ENCODE results near the gene DNAJC16. TPM values are rescaled to one million over a fixed set of nuclear protein-coding genes. Genes with fewer than 3 reads are reported as not detected.

DNAJC16 gene
- total RNA-seq, 1 donor, result 8.9 TPM

DNA sequence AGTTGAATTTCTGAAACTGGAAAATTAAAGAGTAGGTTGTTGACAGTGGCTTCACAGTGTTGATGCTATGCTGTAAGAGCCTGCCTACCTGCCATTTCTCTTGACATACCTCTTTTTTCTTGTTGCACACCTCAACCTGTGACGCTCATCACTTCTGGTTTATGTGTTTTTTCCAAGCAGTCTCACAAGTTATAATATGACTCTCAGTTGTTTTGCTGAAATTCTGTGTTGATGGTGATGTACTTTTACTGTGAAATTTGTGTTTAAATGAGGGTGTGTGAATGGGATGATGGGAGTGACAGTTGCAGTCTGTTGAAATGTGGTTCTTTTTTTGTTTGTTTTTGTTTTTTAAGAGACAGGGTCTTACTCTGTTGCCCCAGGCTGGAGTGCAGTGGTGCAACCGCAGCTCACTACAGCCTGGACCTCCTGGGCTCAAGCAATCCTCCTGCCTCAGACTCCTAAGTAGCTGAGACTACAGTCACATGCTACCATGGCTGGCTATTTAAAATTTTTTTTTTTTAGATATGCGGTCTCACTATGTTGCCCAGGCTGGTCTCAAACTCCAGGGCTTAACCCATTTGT, 97.6 kb downstream of the DNAJC16 start:
- Histone ChIP-seq H3K27me3 (ENCODE audit: insufficient read depth, low read length) (no peaks in the 10 kb centered on the region), H3K4me3 (ENCODE audit: low read length) (no peak overlapping the region), H3K4me1 (ENCODE audit: insufficient read depth, low read length) (peaks cover 28% of the 10 kb centered on the region), H3K9me3 (ENCODE audit: low read depth, low read length) (no peaks in the 10 kb centered on the region)

DNA sequence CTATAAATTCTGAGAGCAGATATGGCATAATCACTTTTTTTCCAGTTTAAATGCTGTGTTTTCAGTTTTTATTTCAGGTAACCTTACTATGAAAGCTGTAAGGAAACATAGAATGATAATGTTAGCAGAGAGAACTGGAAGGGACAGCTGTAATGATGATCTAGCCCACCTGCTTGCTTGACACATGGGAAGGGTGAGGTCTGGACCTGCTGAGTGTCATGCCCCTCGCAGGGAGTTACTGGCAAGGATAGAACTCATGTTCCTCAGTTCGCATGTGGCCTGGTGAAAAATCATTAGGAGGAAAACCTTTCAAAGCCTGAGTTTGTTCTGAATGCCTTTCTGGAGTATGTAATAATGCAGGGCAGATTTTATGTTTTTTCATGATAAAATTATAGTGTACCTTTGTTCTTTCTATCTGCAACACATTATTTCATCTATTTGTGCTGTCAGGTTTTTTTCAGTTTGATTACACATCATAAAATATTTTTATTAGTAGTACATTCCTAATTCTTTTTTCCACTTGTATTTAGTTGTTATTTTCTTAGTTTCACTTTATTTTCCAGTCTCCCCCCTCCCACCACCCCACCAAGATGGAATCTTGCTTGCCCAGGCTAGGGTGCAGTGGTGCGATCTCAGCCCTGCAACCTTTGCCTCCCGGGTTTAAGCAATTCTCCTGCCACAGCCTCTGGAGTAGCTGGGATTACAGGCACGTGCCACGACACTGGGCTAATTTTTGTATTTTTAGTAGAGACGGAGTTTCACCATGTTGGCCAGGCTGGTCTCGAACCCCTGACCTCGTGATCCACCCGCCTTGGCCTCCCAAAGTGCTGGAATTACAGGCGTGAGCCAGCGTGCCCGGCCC, 98.6 kb downstream of the DNAJC16 start:
- no peak overlapping the region for H3K4me3 ChIP-seq (ENCODE audit: low read length)
- no peaks in the 10 kb centered on the region for H3K9me3 ChIP-seq (ENCODE audit: low read depth, low read length)
- H3K27me3 ChIP-seq (ENCODE audit: insufficient read depth, low read length), result no peaks in the 10 kb centered on the region
- H3K4me1 ChIP-seq (ENCODE audit: insufficient read depth, low read length), result peaks cover 17% of the 10 kb centered on the region

Other genes with a start within 250 kb of the DNAJC16 start
- 201 TPM for gene EFHD2, start 117.0 kb upstream of the DNAJC16 start, total RNA-seq
- 0.84 TPM for gene CTRC, start 88.4 kb upstream of the DNAJC16 start, total RNA-seq
- gene CELA2A, start 70.1 kb upstream of the DNAJC16 start, total RNA-seq, result not detected
- not detected for gene CELA2B, start 50.7 kb upstream of the DNAJC16 start, total RNA-seq
- gene CASP9, start 2.6 kb upstream of the DNAJC16 start, total RNA-seq, result 12.0 TPM
- gene AGMAT, start 58.2 kb downstream of the DNAJC16 start, total RNA-seq, result 2.8 TPM
- 35.6 TPM for gene DDI2, start 90.6 kb downstream of the DNAJC16 start, total RNA-seq
- gene PLEKHM2, start 157.5 kb downstream of the DNAJC16 start, total RNA-seq, result 70.7 TPM
- gene SLC25A34, start 209.4 kb downstream of the DNAJC16 start, total RNA-seq, result 1.0 TPM
- gene TMEM82, start 215.7 kb downstream of the DNAJC16 start, total RNA-seq, result not detected
- gene FBLIM1, start 231.9 kb downstream of the DNAJC16 start, total RNA-seq, result not detected